ENCODE data around the gene STAG1.
A peak's percentile ranks its signal among the peaks of the same experiment; 100 is the strongest.
"Not testable (repeated sequence)": the region's sequence is repeated elsewhere in the genome, so short reads cannot be mapped to it uniquely, and the experiment has no call there.

Gene STAG1

GRCh38 chr3:136750897-136751315, 1.3 kb downstream of the STAG1 start:
- Mint-ChIP-seq H3K27ac (peak overlapping the region; percentile 97 to 99 (median 99)), H3K9me3 (no peaks in the 10 kb centered on the region), H3K4me3 (peak overlapping the region; percentile 88 to 99 (median 97)), H3K4me1 (peaks cover 47% of the 10 kb centered on the region), H3K36me3 (ENCODE audit: low read depth) (peaks cover 6% of the 10 kb centered on the region), H3K27me3 (ENCODE audit: low read depth) (no peaks in the 10 kb centered on the region)
- no peak for TF ChIP-seq CTCF (IDR thresholded peaks at IDR 0.05; ENCODE audit: unreplicated experiment in 3 of 3)

- Mint-ChIP-seq H3K4me1 (peaks cover 45% of the 10 kb centered on the region), H3K27me3 (ENCODE audit: low read depth) (no peaks in the 10 kb centered on the region), H3K36me3 (ENCODE audit: low read depth) (peaks cover 9% of the 10 kb centered on the region)
These were observed 1.8 kb downstream of the STAG1 start for GRCh38 chr3:136750209-136750896.

GRCh38 chr3:136749602-136750001, 2.6 kb downstream of the STAG1 start:
- Mint-ChIP-seq H3K4me1 (peaks cover 41% of the 10 kb centered on the region), H3K36me3 (ENCODE audit: low read depth) (peaks cover 16% of the 10 kb centered on the region), H3K27ac (peak overlapping the region; percentile 97 to 99 (median 99)), H3K4me3 (peak overlapping the region; percentile 88 to 99 (median 97))
- H3K9me3 Mint-ChIP-seq; H3K27me3 Mint-ChIP-seq (ENCODE audit: low read depth): not testable (repeated sequence)

More at GRCh38 chr3:136750209-136750896, 1.8 kb downstream of the STAG1 start:
- TF ChIP-seq CTCF (IDR thresholded peaks at IDR 0.05; ENCODE audit: unreplicated experiment in 3 of 3): no peak
- H3K9me3 Mint-ChIP-seq: no peaks in the 10 kb centered on the region
- peak overlapping the region; percentile 97 to 99 (median 99) for H3K27ac Mint-ChIP-seq
- H3K4me3 Mint-ChIP-seq: peak overlapping the region; percentile 88 to 99 (median 97)

GRCh38 chr3:136749091-136749490, 3.1 kb downstream of the STAG1 start:
- H3K27ac Mint-ChIP-seq: peak overlapping the region; percentile 66 to 99 (median 97)
- H3K4me1 Mint-ChIP-seq: peaks cover 36% of the 10 kb centered on the region
- no peaks in the 10 kb centered on the region for H3K9me3 Mint-ChIP-seq
- TF ChIP-seq CTCF (IDR thresholded peaks at IDR 0.05; ENCODE audit: unreplicated experiment in 3 of 3): no peak
- peak overlapping the region; percentile 88 to 99 (median 97) for H3K4me3 Mint-ChIP-seq
- H3K36me3 Mint-ChIP-seq (ENCODE audit: low read depth): peaks cover 21% of the 10 kb centered on the region
- no peaks in the 10 kb centered on the region for H3K27me3 Mint-ChIP-seq (ENCODE audit: low read depth)

GRCh38 chr3:136745916-136746315, 6.3 kb downstream of the STAG1 start:
- H3K27ac Mint-ChIP-seq: no peak overlapping the region
- no peak for TF ChIP-seq CTCF (IDR thresholded peaks at IDR 0.05; ENCODE audit: unreplicated experiment in 3 of 3)
- peaks cover 14% of the 10 kb centered on the region for H3K9me3 Mint-ChIP-seq
- peaks cover 47% of the 10 kb centered on the region for H3K36me3 Mint-ChIP-seq (ENCODE audit: low read depth)
- no peak overlapping the region for H3K4me3 Mint-ChIP-seq
- no peaks in the 10 kb centered on the region for H3K27me3 Mint-ChIP-seq (ENCODE audit: low read depth)
- peaks cover 20% of the 10 kb centered on the region for H3K4me1 Mint-ChIP-seq

GRCh38 chr3:136741063-136741462, 11.1 kb downstream of the STAG1 start:
- H3K4me1 Mint-ChIP-seq: peaks cover 6% of the 10 kb centered on the region
- no peaks in the 10 kb centered on the region for H3K27me3 Mint-ChIP-seq (ENCODE audit: low read depth)
- no peak for TF ChIP-seq CTCF (IDR thresholded peaks at IDR 0.05; ENCODE audit: unreplicated experiment in 3 of 3)
- peak overlapping the region in 1 of 3 experiments; percentile 8 for H3K27ac Mint-ChIP-seq
- peaks cover 70% of the 10 kb centered on the region for H3K36me3 Mint-ChIP-seq (ENCODE audit: low read depth)
- H3K9me3 Mint-ChIP-seq: peaks cover 17% of the 10 kb centered on the region
- no peak overlapping the region for H3K4me3 Mint-ChIP-seq
